ENCODE measurements around the gene BOLA2B. TPM values are rescaled to one million over a fixed set of nuclear protein-coding genes. Genes with fewer than 3 reads are reported as not detected.

Gene BOLA2B
- total RNA-seq, 1 donor from 2014 or later, result 90.4 TPM

- Mint-ChIP-seq H3K36me3 (peaks cover 2% of the 10 kb centered on the region), H3K27me3 (ENCODE audit: insufficient read depth, low read depth) (peaks cover 7% of the 10 kb centered on the region), H3K4me3 (no peak overlapping the region), H3K9me3 (peaks cover 13% of the 10 kb centered on the region), H3K27ac (no peak overlapping the region), H3K4me1 (no peaks in the 10 kb centered on the region)
- H4K20me1 ChIP-seq (ENCODE audit: low read depth), result no peaks in the 10 kb centered on the region
- no peak for DNase-seq (ENCODE audit: low spot score)
- H3K36me3 ChIP-seq, result no peaks in the 10 kb centered on the region
- H3K79me2 ChIP-seq (ENCODE audit: low read depth), result no peaks in the 10 kb centered on the region
- H3K4me3 ChIP-seq, result no peak overlapping the region
- TF ChIP-seq CTCF (IDR thresholded peaks at IDR 0.05) (no peak), EZH2phosphoT487 (IDR thresholded peaks at IDR 0.05) (no peak), EZH2 (IDR thresholded peaks at IDR 0.05) (no peak)
- H3K4me2 ChIP-seq, result no peak overlapping the region
- H3K4me1 ChIP-seq, result no peaks in the 10 kb centered on the region
- H3F3A ChIP-seq (ENCODE audit: low read depth), result no peaks in the 10 kb centered on the region
- H2AFZ ChIP-seq (replicated peaks), result no peak overlapping the region
- no peaks in the 10 kb centered on the region for H3K27me3 ChIP-seq
- H3K9me3 ChIP-seq (ENCODE audit: low read depth), result peaks cover 7% of the 10 kb centered on the region
- H3K9ac ChIP-seq, result no peak overlapping the region
- H3K27ac ChIP-seq, result no peak overlapping the region
These were observed 45.5 kb downstream of the BOLA2B start for GRCh38 chr16:30147843-30148510.

GRCh38 chr16:30145657-30146056 is 47.8 kb downstream of the BOLA2B start:
- Histone ChIP-seq H3K4me1 (no peaks in the 10 kb centered on the region), H3K9ac (no peak overlapping the region), H3K4me3 (no peak overlapping the region), H3K79me2 (ENCODE audit: low read depth) (no peaks in the 10 kb centered on the region), H3F3A (ENCODE audit: low read depth) (no peaks in the 10 kb centered on the region), H3K27ac (no peak overlapping the region), H4K20me1 (ENCODE audit: low read depth) (no peaks in the 10 kb centered on the region), H3K27me3 (no peaks in the 10 kb centered on the region), H2AFZ (replicated peaks) (no peak overlapping the region), H3K4me2 (no peak overlapping the region), H3K9me3 (ENCODE audit: low read depth) (peaks cover 7% of the 10 kb centered on the region), H3K36me3 (no peaks in the 10 kb centered on the region)
- no peak for DNase-seq (ENCODE audit: low spot score)
- Mint-ChIP-seq H3K4me3 (no peak overlapping the region), H3K4me1 (no peaks in the 10 kb centered on the region), H3K27me3 (ENCODE audit: insufficient read depth, low read depth) (peaks cover 4% of the 10 kb centered on the region), H3K9me3 (peaks cover 9% of the 10 kb centered on the region), H3K36me3 (peaks cover 2% of the 10 kb centered on the region), H3K27ac (no peak overlapping the region)
- no peak for TF ChIP-seq CTCF (IDR thresholded peaks at IDR 0.05)
- no peak for TF ChIP-seq EZH2 (IDR thresholded peaks at IDR 0.05)
- TF ChIP-seq EZH2phosphoT487 (IDR thresholded peaks at IDR 0.05), result no peak

GRCh38 chr16:30144917-30145316 is 48.5 kb downstream of the BOLA2B start:
- H3K4me1 Mint-ChIP-seq, result no peaks in the 10 kb centered on the region
- H4K20me1 ChIP-seq (ENCODE audit: low read depth), result no peaks in the 10 kb centered on the region
- H3K4me2 ChIP-seq, result no peak overlapping the region

More at GRCh38 chr16:30144917-30145316, 48.5 kb downstream of the BOLA2B start:
- no peak overlapping the region for H3K4me3 ChIP-seq
- H3K9ac ChIP-seq, result no peak overlapping the region
- no peak for DNase-seq (ENCODE audit: low spot score)
- peaks cover 7% of the 10 kb centered on the region for H3K9me3 ChIP-seq (ENCODE audit: low read depth)
- Mint-ChIP-seq H3K9me3 (peaks cover 9% of the 10 kb centered on the region), H3K27ac (no peak overlapping the region), H3K27me3 (ENCODE audit: insufficient read depth, low read depth) (peaks cover 4% of the 10 kb centered on the region), H3K4me3 (no peak overlapping the region), H3K36me3 (peaks cover 2% of the 10 kb centered on the region)
- TF ChIP-seq CTCF (IDR thresholded peaks at IDR 0.05) (no peak), EZH2 (IDR thresholded peaks at IDR 0.05) (no peak), EZH2phosphoT487 (IDR thresholded peaks at IDR 0.05) (no peak)
- H3K27me3 ChIP-seq, result no peaks in the 10 kb centered on the region
- no peaks in the 10 kb centered on the region for H3K4me1 ChIP-seq
- no peaks in the 10 kb centered on the region for H3K79me2 ChIP-seq (ENCODE audit: low read depth)
- no peak overlapping the region for H2AFZ ChIP-seq (replicated peaks)
- H3K27ac ChIP-seq, result no peak overlapping the region
- H3K36me3 ChIP-seq, result no peaks in the 10 kb centered on the region
- H3F3A ChIP-seq (ENCODE audit: low read depth), result no peaks in the 10 kb centered on the region
